CD4-positive, alpha-beta T cell treated with Interleukin-4 for 4 hours (primary cell): ENCODE measurements around the gene TSEN15.
"Not testable (repeated sequence)": the region's sequence is repeated elsewhere in the genome, so short reads cannot be mapped to it uniquely, and the experiment has no call there.

ENCODE experiments used
- DNase-seq: peaks from one replicate; pipeline ENCODE4 v3.0.0-alpha.2; 2020

Gene TSEN15

GRCh38 chr1:184031409-184032107, 20.0 kb upstream of the TSEN15 start:
- no peak for DNase-seq

GRCh38 chr1:184032306-184032929, 19.1 kb upstream of the TSEN15 start:
- DNase-seq = no peak

GRCh38 chr1:184032930-184033418, 18.6 kb upstream of the TSEN15 start:
- no peak for DNase-seq

GRCh38 chr1:184033711-184034167, 17.8 kb upstream of the TSEN15 start:
- peak; percentile 8 for DNase-seq

GRCh38 chr1:184034761-184035379, 16.7 kb upstream of the TSEN15 start:
- no peak for DNase-seq

- no peak for DNase-seq
Measured at GRCh38 chr1:184035719-184036516, 15.6 kb upstream of the TSEN15 start.

- DNase-seq = no peak
Measured at GRCh38 chr1:184036517-184036949, 15.0 kb upstream of the TSEN15 start.

- no peak for DNase-seq
Measured at GRCh38 chr1:184037849-184038591, 13.5 kb upstream of the TSEN15 start.

GRCh38 chr1:184039126-184039525, 12.4 kb upstream of the TSEN15 start:
- DNase-seq = no peak

GRCh38 chr1:184041731-184042130, 9.8 kb upstream of the TSEN15 start:
- DNase-seq = no peak

- not testable (repeated sequence) for DNase-seq
Measured at GRCh38 chr1:184043315-184043714, 8.2 kb upstream of the TSEN15 start.

- no peak for DNase-seq
Measured at GRCh38 chr1:184044603-184045376, 6.7 kb upstream of the TSEN15 start.

GRCh38 chr1:184047541-184047940, 4.0 kb upstream of the TSEN15 start:
- not testable (repeated sequence) for DNase-seq

- DNase-seq = no peak
Measured at GRCh38 chr1:184048561-184049240, 2.8 kb upstream of the TSEN15 start.

GRCh38 chr1:184049291-184049690, 2.2 kb upstream of the TSEN15 start:
- no peak for DNase-seq

GRCh38 chr1:184049836-184050468, 1.6 kb upstream of the TSEN15 start:
- DNase-seq = no peak

GRCh38 chr1:184050636-184051035, 894 bp upstream of the TSEN15 start:
- no peak for DNase-seq

- DNase-seq = no peak
Measured at GRCh38 chr1:184051138-184051484, 419 bp upstream of the TSEN15 start.

GRCh38 chr1:184052194-184052559, 647 bp downstream of the TSEN15 start:
- no peak for DNase-seq

- no peak for DNase-seq
Measured at GRCh38 chr1:184052750-184053149, 1.2 kb downstream of the TSEN15 start.

GRCh38 chr1:184053881-184054280, 2.4 kb downstream of the TSEN15 start:
- DNase-seq = no peak
